Activated CD4-positive, alpha-beta memory T cell treated with anti-CD3 and anti-CD28 coated beads for 36 hours (primary cell): ENCODE data around the gene ECT2L. TPM values are rescaled to one million over a fixed set of nuclear protein-coding genes. Genes with fewer than 3 reads are reported as not detected.

Experiments
- CTCF ChIA-PET: fragments of 350-600 bp; sonication (Branson Sonifier 250); formaldehyde crosslinking; loops from one replicate; lab custom pipeline; 2021; ENCODE audit warnings: antibody characterized with exemption, inconsistent platforms; lab: Charles Lee
- POLR2A ChIA-PET: fragments of 350-600 bp; sonication (Branson Sonifier 250); formaldehyde crosslinking; loops from one replicate; lab custom pipeline; 2021; ENCODE audit warnings: antibody characterized with exemption; lab: Charles Lee
- DNase-seq: peaks from one replicate; pipeline ENCODE4 v3.0.0-alpha.2; 2020
- H3K27ac Mint-ChIP-seq: one replicate; pipeline ENCODE4 v1.8.0; 2021; ENCODE audit warnings: mixed read lengths
- H3K27me3 Mint-ChIP-seq: one replicate; pipeline ENCODE4 v1.8.0; 2021; ENCODE audit warnings: mixed read lengths
- H3K36me3 Mint-ChIP-seq: one replicate; pipeline ENCODE4 v1.8.0; 2021; ENCODE audit warnings: mixed read lengths
- H3K4me1 Mint-ChIP-seq: one replicate; pipeline ENCODE4 v1.8.0; 2021; ENCODE audit warnings: low read depth, mixed read lengths
- H3K4me3 Mint-ChIP-seq: one replicate; pipeline ENCODE4 v1.8.0; 2021; ENCODE audit warnings: mild to moderate bottlenecking, mixed read lengths
- H3K9me3 Mint-ChIP-seq: one replicate; pipeline ENCODE4 v1.8.0; 2021; ENCODE audit warnings: mixed read lengths
- intact Hi-C: fragments of 100-400 bp; cut with micrococcal nuclease; formaldehyde crosslinking; loops from one replicate; pipeline ENCODE4 v1.15.1; 2023
- total RNA-seq, 2 experiments: library from RNA; stranded (reverse); gene quantifications; one replicate each; pipeline ENCODE4 v1.2.3, GENCODE V29; 2021

ECT2L gene
- total RNA-seq, 2 experiments from 2014 or later, result not detected

- CTCF ChIA-PET, result interaction anchor here (0.6 kb wide), 1 partner anchor 207 kb away, joined by 4 read pairs; no protein-coding TSS in a partner anchor
- intact Hi-C loops, result no loop called here
These were observed 17.6 kb upstream of the ECT2L start for GRCh38 chr6:138778331-138778730.

GRCh38 chr6:138782243-138782642, 13.6 kb upstream of the ECT2L start:
- H3K4me1 Mint-ChIP-seq, result peaks cover 7% of the 10 kb centered on the region
- no peaks in the 10 kb centered on the region for H3K9me3 Mint-ChIP-seq
- intact Hi-C loops, result no loop called here
- ChIA-PET POLR2A (interaction anchor here (0.6 kb wide), 1 partner anchor 10 kb away, joined by 4 read pairs; no protein-coding TSS in a partner anchor), CTCF (no interaction called here)
- H3K27me3 Mint-ChIP-seq, result no peaks in the 10 kb centered on the region
- H3K27ac Mint-ChIP-seq, result peak overlapping the region; percentile 36
- H3K36me3 Mint-ChIP-seq, result peaks cover 20% of the 10 kb centered on the region
- no peak overlapping the region for H3K4me3 Mint-ChIP-seq
- no peak for DNase-seq

More at GRCh38 chr6:138778331-138778730, 17.6 kb upstream of the ECT2L start:
- no peaks in the 10 kb centered on the region for H3K27me3 Mint-ChIP-seq
- H3K4me3 Mint-ChIP-seq, result no peak overlapping the region
- POLR2A ChIA-PET, result no interaction called here
- H3K4me1 Mint-ChIP-seq, result peaks cover 9% of the 10 kb centered on the region
- H3K27ac Mint-ChIP-seq, result no peak overlapping the region
- H3K9me3 Mint-ChIP-seq, result no peaks in the 10 kb centered on the region
- DNase-seq, result no peak
- H3K36me3 Mint-ChIP-seq, result peaks cover 15% of the 10 kb centered on the region

- Mint-ChIP-seq H3K27me3 (no peaks in the 10 kb centered on the region), H3K9me3 (no peaks in the 10 kb centered on the region), H3K4me3 (no peak overlapping the region), H3K4me1 (peaks cover 6% of the 10 kb centered on the region), H3K27ac (no peak overlapping the region), H3K36me3 (peaks cover 25% of the 10 kb centered on the region)
- DNase-seq, result no peak
- POLR2A ChIA-PET, result no interaction called here
- CTCF ChIA-PET, result no interaction called here
- intact Hi-C loops, result no loop called here
These were observed 10.8 kb upstream of the ECT2L start for GRCh38 chr6:138785079-138785478.

GRCh38 chr6:138785980-138786379, 9.9 kb upstream of the ECT2L start:
- Mint-ChIP-seq H3K4me1 (peaks cover 6% of the 10 kb centered on the region), H3K27ac (no peak overlapping the region), H3K36me3 (peaks cover 27% of the 10 kb centered on the region), H3K27me3 (no peaks in the 10 kb centered on the region), H3K4me3 (no peak overlapping the region), H3K9me3 (no peaks in the 10 kb centered on the region)
- no peak for DNase-seq
- intact Hi-C loops, result loop anchor here (1.0 kb wide), 1 partner anchor 13 kb away; the partner anchor contains the start of gene CCDC28A
- POLR2A ChIA-PET, result no interaction called here
- CTCF ChIA-PET, result no interaction called here

- CTCF ChIA-PET, result interaction anchor here (0.6 kb wide), 1 partner anchor 74 kb away, joined by 3 read pairs; no protein-coding TSS in a partner anchor
These were observed 8.7 kb upstream of the ECT2L start for GRCh38 chr6:138787138-138787537.

GRCh38 chr6:138796771-138797170, 884 bp downstream of the ECT2L start:
- DNase-seq, result no peak
- H3K36me3 Mint-ChIP-seq, result peaks cover 3% of the 10 kb centered on the region
- intact Hi-C loops, result no loop called here
- H3K27me3 Mint-ChIP-seq, result peaks cover 8% of the 10 kb centered on the region
- no peak overlapping the region for H3K4me3 Mint-ChIP-seq
- no peak overlapping the region for H3K27ac Mint-ChIP-seq
- POLR2A ChIA-PET, result interaction anchor here (0.6 kb wide), 1 partner anchor 211 kb away, joined by 3 read pairs; no protein-coding TSS in a partner anchor
- H3K9me3 Mint-ChIP-seq, result no peaks in the 10 kb centered on the region
- CTCF ChIA-PET, result no interaction called here
- H3K4me1 Mint-ChIP-seq, result no peaks in the 10 kb centered on the region

More at GRCh38 chr6:138787138-138787537, 8.7 kb upstream of the ECT2L start:
- H3K36me3 Mint-ChIP-seq, result peaks cover 28% of the 10 kb centered on the region
- H3K9me3 Mint-ChIP-seq, result no peaks in the 10 kb centered on the region
- POLR2A ChIA-PET, result no interaction called here
- DNase-seq, result no peak
- no peaks in the 10 kb centered on the region for H3K27me3 Mint-ChIP-seq
- peaks cover 5% of the 10 kb centered on the region for H3K4me1 Mint-ChIP-seq
- H3K4me3 Mint-ChIP-seq, result no peak overlapping the region
- H3K27ac Mint-ChIP-seq, result no peak overlapping the region
- intact Hi-C loops, result no loop called here

- POLR2A ChIA-PET, result no interaction called here
- CTCF ChIA-PET, result interaction anchor here (0.9 to 1.7 kb wide), 2 partner anchors 9 to 18 kb away, joined by 3 to 4 read pairs; no protein-coding TSS in a partner anchor
These were observed 2.0 kb downstream of the ECT2L start for GRCh38 chr6:138797806-138798446.

GRCh38 chr6:138800377-138801150, 4.7 kb downstream of the ECT2L start:
- Mint-ChIP-seq H3K27ac (no peak overlapping the region), H3K4me1 (no peaks in the 10 kb centered on the region), H3K27me3 (peaks cover 6% of the 10 kb centered on the region), H3K36me3 (no peaks in the 10 kb centered on the region), H3K4me3 (no peak overlapping the region), H3K9me3 (no peaks in the 10 kb centered on the region)
- ChIA-PET POLR2A (no interaction called here), CTCF (no interaction called here)
- no peak for DNase-seq
- intact Hi-C loops, result no loop called here

More at GRCh38 chr6:138797806-138798446, 2.0 kb downstream of the ECT2L start:
- DNase-seq, result no peak
- Mint-ChIP-seq H3K4me1 (no peaks in the 10 kb centered on the region), H3K4me3 (no peak overlapping the region), H3K36me3 (peaks cover 1% of the 10 kb centered on the region), H3K27me3 (peaks cover 8% of the 10 kb centered on the region), H3K9me3 (no peaks in the 10 kb centered on the region), H3K27ac (no peak overlapping the region)
- intact Hi-C loops, result no loop called here

- ChIA-PET POLR2A (no interaction called here), CTCF (no interaction called here)
- no peak for DNase-seq
- H3K27ac Mint-ChIP-seq, result no peak overlapping the region
- no peak overlapping the region for H3K4me3 Mint-ChIP-seq
- no peaks in the 10 kb centered on the region for H3K9me3 Mint-ChIP-seq
- no peaks in the 10 kb centered on the region for H3K36me3 Mint-ChIP-seq
- H3K27me3 Mint-ChIP-seq, result peaks cover 8% of the 10 kb centered on the region
- no peaks in the 10 kb centered on the region for H3K4me1 Mint-ChIP-seq
- intact Hi-C loops, result no loop called here
These were observed 7.4 kb downstream of the ECT2L start for GRCh38 chr6:138803331-138803730.

- Mint-ChIP-seq H3K9me3 (no peaks in the 10 kb centered on the region), H3K27me3 (peaks cover 8% of the 10 kb centered on the region), H3K36me3 (no peaks in the 10 kb centered on the region), H3K27ac (no peak overlapping the region), H3K4me1 (no peaks in the 10 kb centered on the region), H3K4me3 (no peak overlapping the region)
- no peak for DNase-seq
- POLR2A ChIA-PET, result no interaction called here
- CTCF ChIA-PET, result no interaction called here
- intact Hi-C loops, result no loop called here
These were observed 8.0 kb downstream of the ECT2L start for GRCh38 chr6:138803861-138804260.

- no peak for DNase-seq
- Mint-ChIP-seq H3K27ac (no peak overlapping the region), H3K9me3 (no peaks in the 10 kb centered on the region), H3K4me1 (no peaks in the 10 kb centered on the region), H3K27me3 (peaks cover 8% of the 10 kb centered on the region), H3K36me3 (no peaks in the 10 kb centered on the region), H3K4me3 (no peak overlapping the region)
- ChIA-PET CTCF (interaction anchor here (2.4 kb wide), 1 partner anchor 184 kb away, joined by 7 read pairs; no protein-coding TSS in a partner anchor), POLR2A (no interaction called here)
- intact Hi-C loops, result no loop called here
These were observed 9.3 kb downstream of the ECT2L start for GRCh38 chr6:138805016-138805765.
